Osteoblast (primary cell): ENCODE data around the gene SH2D3A. TPM values are rescaled to one million over a fixed set of nuclear protein-coding genes. Genes with fewer than 3 reads are reported as not detected.

Experiments
- DNase-seq: peaks from one replicate; pipeline ENCODE4 v3.0.0; 2011; ENCODE audit warnings: low spot score, mixed read lengths; ENCODE audit not compliant: insufficient read length; ENCODE audit errors: missing footprints
- H2AFZ ChIP-seq: 2 replicates; pipeline ENCODE4 v1.6.0; 2011; ENCODE audit warnings: mild to moderate bottlenecking, low read length
- H3K27ac ChIP-seq: 2 replicates; pipeline ENCODE4 v1.5.1; 2011; ENCODE audit warnings: mild to moderate bottlenecking, low read depth, low read length, moderate library complexity
- H3K27me3 ChIP-seq: 2 replicates; pipeline ENCODE4 v1.6.0; 2012; ENCODE audit warnings: mild to moderate bottlenecking, control low read depth, inconsistent platforms, low read length, moderate library complexity; ENCODE audit not compliant: insufficient read depth
- H3K36me3 ChIP-seq: 2 replicates; pipeline ENCODE4 v1.5.1; 2011; ENCODE audit warnings: mild to moderate bottlenecking, low read length, control low read depth, moderate library complexity; ENCODE audit not compliant: insufficient read depth
- H3K4me1 ChIP-seq: 2 replicates; pipeline ENCODE4 v1.5.1; 2011; ENCODE audit warnings: mild to moderate bottlenecking, low read length, control low read depth, moderate library complexity; ENCODE audit not compliant: insufficient read depth
- H3K4me2 ChIP-seq: 2 replicates; pipeline ENCODE4 v1.6.0; 2011; ENCODE audit warnings: mild to moderate bottlenecking, low read length; ENCODE audit not compliant: insufficient read depth
- H3K4me3 ChIP-seq: fragments of 200-600 bp; sonication (generic); 3 replicates; pipeline ENCODE4 v1.5.1; 2012; ENCODE audit warnings: mild to moderate bottlenecking, low read length, inconsistent platforms; ENCODE audit not compliant: insufficient read depth
- H3K79me2 ChIP-seq: 2 replicates; pipeline ENCODE4 v1.6.0; 2012; ENCODE audit warnings: mild to moderate bottlenecking, low read length, control low read depth, inconsistent platforms; ENCODE audit not compliant: insufficient read depth
- H3K9me3 ChIP-seq: 2 replicates; pipeline ENCODE4 v1.5.1; 2011; ENCODE audit warnings: low read depth, low read length, control low read depth
- H4K20me1 ChIP-seq: 2 replicates; pipeline ENCODE4 v1.6.0; 2012; ENCODE audit warnings: mild to moderate bottlenecking, low read length, control low read depth; ENCODE audit not compliant: insufficient read depth
- total RNA-seq: library from RNA; depleted of rRNA; stranded (reverse); fragments of >200 nt; gene quantifications from 2 replicates; pipeline ENCODE4 v1.2.3, GENCODE V29; 2012
- TF ChIP-seq, protein P1 (sequence below): IDR thresholded peaks from 2 replicates; pipeline ENCODE4 v1.5.1; 2011; ENCODE audit warnings: mild to moderate bottlenecking, low read depth, low read length, moderate library complexity; ENCODE audit errors: extremely low read depth

The SH2D3A gene
- total RNA-seq, 1 donor, result not detected

DNA sequence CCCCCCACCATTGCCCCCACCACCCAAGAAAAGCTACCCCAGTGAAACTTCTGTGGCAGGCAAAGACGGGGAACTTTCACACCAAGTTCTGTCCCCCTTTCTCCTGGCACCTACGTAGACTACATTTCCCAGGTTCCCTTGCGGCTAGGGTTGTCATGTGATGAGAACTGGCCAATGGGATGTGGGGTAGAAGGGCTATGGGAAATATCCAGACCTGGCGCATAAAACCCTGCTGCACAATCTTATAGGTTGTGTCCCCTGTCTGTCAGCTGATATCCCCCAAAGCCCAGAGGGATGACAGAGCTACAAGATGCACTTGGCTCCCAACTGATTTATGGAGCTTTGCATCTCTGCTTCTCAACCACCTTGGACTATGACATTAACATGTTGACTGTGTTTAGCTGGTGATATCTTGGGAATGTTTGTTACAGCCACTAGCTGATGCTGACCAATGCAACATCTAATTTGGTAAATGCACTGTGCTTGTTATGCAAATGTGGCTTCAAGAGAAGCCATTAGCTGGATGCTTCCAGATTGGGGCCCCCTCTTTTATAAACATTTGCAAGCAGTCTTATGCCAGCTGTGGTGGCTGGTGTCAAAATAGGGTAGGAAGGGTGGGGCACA is 6.1 kb downstream of the SH2D3A start:
- Histone ChIP-seq H3K9me3 (no peaks in the 10 kb centered on the region), H4K20me1 (no peaks in the 10 kb centered on the region), H3K27me3 (peaks cover 4% of the 10 kb centered on the region), H3K4me3 (no peak overlapping the region), H3K27ac (no peak overlapping the region), H3K4me2 (no peak overlapping the region), H3K36me3 (no peaks in the 10 kb centered on the region), H3K79me2 (no peaks in the 10 kb centered on the region), H2AFZ (no peak overlapping the region), H3K4me1 (no peaks in the 10 kb centered on the region)
- TF ChIP-seq, protein P1, sequence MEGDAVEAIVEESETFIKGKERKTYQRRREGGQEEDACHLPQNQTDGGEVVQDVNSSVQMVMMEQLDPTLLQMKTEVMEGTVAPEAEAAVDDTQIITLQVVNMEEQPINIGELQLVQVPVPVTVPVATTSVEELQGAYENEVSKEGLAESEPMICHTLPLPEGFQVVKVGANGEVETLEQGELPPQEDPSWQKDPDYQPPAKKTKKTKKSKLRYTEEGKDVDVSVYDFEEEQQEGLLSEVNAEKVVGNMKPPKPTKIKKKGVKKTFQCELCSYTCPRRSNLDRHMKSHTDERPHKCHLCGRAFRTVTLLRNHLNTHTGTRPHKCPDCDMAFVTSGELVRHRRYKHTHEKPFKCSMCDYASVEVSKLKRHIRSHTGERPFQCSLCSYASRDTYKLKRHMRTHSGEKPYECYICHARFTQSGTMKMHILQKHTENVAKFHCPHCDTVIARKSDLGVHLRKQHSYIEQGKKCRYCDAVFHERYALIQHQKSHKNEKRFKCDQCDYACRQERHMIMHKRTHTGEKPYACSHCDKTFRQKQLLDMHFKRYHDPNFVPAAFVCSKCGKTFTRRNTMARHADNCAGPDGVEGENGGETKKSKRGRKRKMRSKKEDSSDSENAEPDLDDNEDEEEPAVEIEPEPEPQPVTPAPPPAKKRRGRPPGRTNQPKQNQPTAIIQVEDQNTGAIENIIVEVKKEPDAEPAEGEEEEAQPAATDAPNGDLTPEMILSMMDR, result no peak
- DNase-seq, result peak; percentile 37

DNA sequence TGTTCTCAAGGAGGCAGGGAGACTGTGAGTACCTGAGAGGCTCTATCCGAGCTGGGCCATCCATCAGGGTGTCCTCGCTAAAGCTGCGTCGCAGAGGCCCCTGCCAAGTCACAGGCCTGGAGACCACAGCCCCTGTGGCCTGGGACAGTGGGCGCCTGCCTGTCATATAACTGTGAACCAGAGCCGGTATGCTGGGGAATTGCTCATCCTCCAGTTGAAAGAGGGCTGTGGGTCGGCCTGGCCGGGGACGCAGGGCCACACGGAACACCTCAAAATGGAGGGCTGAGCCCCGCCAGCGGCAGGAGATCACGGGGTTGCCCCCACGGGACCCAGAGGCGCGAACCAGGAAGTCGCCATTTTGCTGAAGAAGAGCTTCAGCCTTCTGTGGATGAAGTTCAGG is 6.6 kb downstream of the SH2D3A start:
- Histone ChIP-seq H3K4me2 (no peak overlapping the region), H4K20me1 (no peaks in the 10 kb centered on the region), H3K79me2 (no peaks in the 10 kb centered on the region), H2AFZ (no peak overlapping the region), H3K4me3 (no peak overlapping the region), H3K36me3 (no peaks in the 10 kb centered on the region), H3K4me1 (no peaks in the 10 kb centered on the region), H3K27ac (no peak overlapping the region), H3K27me3 (no peaks in the 10 kb centered on the region), H3K9me3 (no peaks in the 10 kb centered on the region)
- TF ChIP-seq, protein P1, result no peak
- DNase-seq, result peak; percentile 19

DNA sequence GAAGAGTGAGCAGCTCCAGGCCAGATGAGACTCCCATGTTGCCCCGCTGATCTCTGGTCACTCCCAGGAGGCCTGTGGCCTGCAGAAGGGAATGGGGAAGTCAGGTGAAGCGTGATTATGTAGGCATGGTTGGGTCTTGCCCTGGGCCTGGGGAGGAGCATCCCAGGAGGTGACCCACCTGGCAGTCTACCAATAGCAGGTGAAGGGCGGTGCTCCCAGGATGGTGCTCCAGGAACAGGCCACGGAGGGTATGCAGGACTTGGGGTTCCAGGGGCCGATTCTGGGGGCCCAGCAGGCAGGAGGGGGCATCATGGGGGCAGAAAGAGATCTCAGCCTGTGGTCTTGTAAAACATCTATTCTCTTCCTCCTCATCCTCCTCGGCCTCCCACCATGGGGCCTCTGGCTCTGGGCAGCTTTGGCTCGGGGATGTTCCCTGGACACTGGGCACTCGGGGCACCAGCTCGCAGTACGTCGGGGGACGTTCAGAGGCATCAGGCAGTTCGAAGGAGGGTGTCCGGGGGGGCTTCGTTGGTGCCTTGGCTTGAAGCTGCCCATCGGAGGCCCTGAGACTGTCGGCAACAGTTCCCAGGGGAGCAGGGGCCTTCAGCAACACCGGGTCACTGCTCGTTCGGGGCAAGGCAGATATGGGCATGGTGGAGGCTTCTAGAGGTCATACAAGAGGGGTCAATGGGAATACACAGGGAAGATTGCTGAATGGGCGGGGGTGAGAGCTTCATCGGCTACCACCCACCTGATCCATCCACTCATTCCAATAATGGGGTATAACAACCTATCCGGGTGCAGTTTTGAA is 12.4 kb downstream of the SH2D3A start:
- no peak overlapping the region for H2AFZ ChIP-seq
- TF ChIP-seq, protein P1, result no peak
- no peak overlapping the region for H3K27ac ChIP-seq
- peaks cover 5% of the 10 kb centered on the region for H3K4me1 ChIP-seq
- H3K27me3 ChIP-seq, result no peaks in the 10 kb centered on the region
- H4K20me1 ChIP-seq, result peaks cover 3% of the 10 kb centered on the region
- no peak overlapping the region for H3K4me2 ChIP-seq
- no peaks in the 10 kb centered on the region for H3K9me3 ChIP-seq
- H3K36me3 ChIP-seq, result peaks cover 16% of the 10 kb centered on the region
- H3K4me3 ChIP-seq, result no peak overlapping the region
- no peaks in the 10 kb centered on the region for H3K79me2 ChIP-seq
- peak; percentile 80 for DNase-seq

DNA sequence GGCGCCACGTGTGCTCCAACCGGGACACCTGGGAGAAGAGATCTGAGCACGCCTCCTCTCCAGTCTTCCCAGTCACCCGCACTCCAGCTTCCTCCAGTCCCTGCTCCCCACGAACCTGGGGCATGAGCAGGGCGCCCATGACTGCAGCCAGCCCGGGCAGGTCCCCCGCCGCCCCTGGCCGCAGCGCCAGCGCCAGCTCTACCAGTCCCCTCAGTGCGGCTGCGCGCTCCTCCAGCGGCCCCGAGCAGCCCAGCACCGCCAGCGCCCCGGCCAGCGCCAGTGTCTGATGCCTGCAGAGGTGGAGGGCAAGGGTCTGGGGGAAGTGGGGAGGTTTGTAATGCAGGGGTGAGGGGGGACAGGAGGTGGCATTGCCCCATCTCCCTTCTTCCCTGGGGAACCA is 13.1 kb downstream of the SH2D3A start:
- no peaks in the 10 kb centered on the region for H3K79me2 ChIP-seq
- H4K20me1 ChIP-seq, result peaks cover 3% of the 10 kb centered on the region
- H3K4me3 ChIP-seq, result no peak overlapping the region
- H2AFZ ChIP-seq, result no peak overlapping the region
- H3K4me1 ChIP-seq, result peaks cover 5% of the 10 kb centered on the region
- no peaks in the 10 kb centered on the region for H3K9me3 ChIP-seq
- peaks cover 20% of the 10 kb centered on the region for H3K36me3 ChIP-seq
- TF ChIP-seq, protein P1, result no peak
- no peak overlapping the region for H3K27ac ChIP-seq
- H3K4me2 ChIP-seq, result no peak overlapping the region
- DNase-seq, result peak; percentile 59
- H3K27me3 ChIP-seq, result no peaks in the 10 kb centered on the region
